ENCODE measurements around the gene KIF25. TPM values are rescaled to one million over a fixed set of nuclear protein-coding genes. Genes with fewer than 3 reads are reported as not detected.
"Not testable (repeated sequence)": the region's sequence is repeated elsewhere in the genome, so short reads cannot be mapped to it uniquely, and the experiment has no call there.

KIF25 gene
- total and polyA plus RNA-seq, 11 donors: 0.11 to 0.29 (median 0.16) TPM; not detected in 5

DNA sequence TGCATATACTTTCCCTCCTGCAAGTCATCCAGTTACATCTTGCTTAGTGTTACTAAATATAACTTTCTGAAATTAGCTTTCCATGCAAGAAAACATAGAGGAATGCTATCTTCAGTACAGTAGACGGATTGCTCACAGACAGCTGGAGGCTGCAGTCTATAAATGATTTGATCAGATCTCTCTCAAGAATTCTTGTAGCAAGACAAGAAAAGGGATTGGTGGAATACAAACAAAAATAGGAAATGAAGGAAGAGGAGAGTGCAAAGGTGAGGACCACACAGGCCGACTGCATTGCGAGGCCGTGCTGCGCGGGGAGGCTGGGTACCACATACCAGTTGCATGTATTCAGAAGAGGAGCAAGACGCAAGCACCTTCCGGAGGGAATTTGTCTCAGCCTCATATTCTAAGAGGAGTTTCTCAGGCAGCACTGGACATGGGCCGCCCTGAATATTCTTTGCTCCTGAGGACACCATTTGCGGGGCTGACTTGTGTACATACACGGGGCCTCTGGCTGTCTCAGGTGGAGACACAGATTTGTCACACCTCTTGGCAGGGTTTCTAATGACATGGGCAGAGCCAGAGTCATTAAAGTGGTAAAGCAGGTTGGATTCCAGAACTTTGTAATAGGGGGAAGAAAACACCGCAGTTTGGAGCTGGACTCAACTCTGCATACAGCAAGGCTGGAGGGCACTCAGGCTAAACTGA lies 22.7 kb upstream of the KIF25 start:
- no peaks in the 10 kb centered on the region for H3K9me3 ChIP-seq
- peaks cover 0 to 24% (median 18%) of the 10 kb centered on the region in 9 donors for H3K36me3 ChIP-seq
- no peak for DNase-seq
- no peaks in the 10 kb centered on the region for H3K27me3 ChIP-seq
- WGBS, 4 donors: 56 to 73% (median 64%) methylated on average over 12 of the region's 12 CpGs
- H3K4me1 ChIP-seq: peaks cover 0 to 21% (median 5%) of the 10 kb centered on the region in 12 donors
- no peak overlapping the region for H3K4me3 ChIP-seq
- ATAC-seq: peak in 3 of 4 donors; percentile 6 to 38 (median 25)
- intact Hi-C loops (cut with DNase I): no loop called here
- TF ChIP-seq POLR2A (IDR thresholded peaks at IDR 0.05): no peak
- TF ChIP-seq, protein P1, sequence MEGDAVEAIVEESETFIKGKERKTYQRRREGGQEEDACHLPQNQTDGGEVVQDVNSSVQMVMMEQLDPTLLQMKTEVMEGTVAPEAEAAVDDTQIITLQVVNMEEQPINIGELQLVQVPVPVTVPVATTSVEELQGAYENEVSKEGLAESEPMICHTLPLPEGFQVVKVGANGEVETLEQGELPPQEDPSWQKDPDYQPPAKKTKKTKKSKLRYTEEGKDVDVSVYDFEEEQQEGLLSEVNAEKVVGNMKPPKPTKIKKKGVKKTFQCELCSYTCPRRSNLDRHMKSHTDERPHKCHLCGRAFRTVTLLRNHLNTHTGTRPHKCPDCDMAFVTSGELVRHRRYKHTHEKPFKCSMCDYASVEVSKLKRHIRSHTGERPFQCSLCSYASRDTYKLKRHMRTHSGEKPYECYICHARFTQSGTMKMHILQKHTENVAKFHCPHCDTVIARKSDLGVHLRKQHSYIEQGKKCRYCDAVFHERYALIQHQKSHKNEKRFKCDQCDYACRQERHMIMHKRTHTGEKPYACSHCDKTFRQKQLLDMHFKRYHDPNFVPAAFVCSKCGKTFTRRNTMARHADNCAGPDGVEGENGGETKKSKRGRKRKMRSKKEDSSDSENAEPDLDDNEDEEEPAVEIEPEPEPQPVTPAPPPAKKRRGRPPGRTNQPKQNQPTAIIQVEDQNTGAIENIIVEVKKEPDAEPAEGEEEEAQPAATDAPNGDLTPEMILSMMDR (IDR thresholded peaks at IDR 0.05): no peak
- H3K27ac ChIP-seq: no peak overlapping the region

DNA sequence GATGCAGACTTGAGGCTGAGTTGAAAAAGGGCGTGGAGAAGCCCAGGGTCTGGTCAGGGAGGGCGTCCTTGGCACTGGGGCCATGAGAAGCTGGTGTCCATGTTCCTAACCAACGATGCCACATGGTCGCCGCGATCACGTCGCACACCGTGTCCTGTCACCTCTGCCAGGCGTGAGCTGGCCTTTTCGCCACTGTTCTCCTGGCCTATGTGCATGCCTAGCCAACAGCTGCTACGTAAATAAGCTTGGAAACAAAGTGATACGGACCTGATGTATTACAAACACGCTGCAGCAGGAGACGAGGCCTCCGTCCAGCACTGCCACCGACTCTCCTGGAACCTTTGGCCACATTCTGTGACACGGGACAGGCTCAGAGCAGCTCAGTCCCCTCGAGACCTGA lies 22.0 kb upstream of the KIF25 start:
- no peak for ATAC-seq
- intact Hi-C loops (cut with DNase I): no loop called here

DNA sequence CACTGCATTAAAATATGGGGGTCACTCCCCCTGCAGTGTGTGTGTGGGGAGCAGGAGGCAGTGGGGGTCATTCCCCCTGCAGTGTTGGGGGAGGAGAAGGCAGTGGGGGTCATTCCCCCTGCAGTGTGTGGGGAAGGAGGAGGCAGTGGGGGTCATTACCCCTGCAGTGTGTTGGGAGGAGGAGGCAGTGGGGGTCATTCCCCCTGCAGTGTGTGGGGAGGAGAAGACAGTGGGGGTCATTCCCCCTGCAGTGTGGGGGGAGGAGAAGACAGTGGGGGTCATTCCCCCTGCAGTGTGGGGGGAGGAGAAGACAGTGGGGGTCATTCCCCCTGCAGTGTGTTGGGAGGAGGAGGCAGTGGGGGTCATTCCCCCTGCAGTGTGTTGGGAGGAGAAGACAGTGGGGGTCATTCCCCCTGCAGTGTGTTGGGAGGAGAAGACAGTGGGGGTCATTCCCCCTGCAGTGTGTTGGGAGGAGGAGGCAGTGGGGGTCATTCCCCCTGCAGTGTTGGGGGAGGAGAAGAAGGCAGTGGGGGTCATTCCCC lies 21.3 kb upstream of the KIF25 start:
- H3K27ac ChIP-seq; intact Hi-C loops (cut with DNase I); ATAC-seq; H3K27me3 ChIP-seq; H3K9me3 ChIP-seq; H3K4me3 ChIP-seq; DNase-seq; H3K36me3 ChIP-seq: not testable (repeated sequence)
- peaks cover 0 to 27% (median 7%) of the 10 kb centered on the region in 12 donors for H3K4me1 ChIP-seq

More for the DNA sequence above, 22.0 kb upstream of the KIF25 start:
- Histone ChIP-seq H3K9me3 (no peaks in the 10 kb centered on the region), H3K4me3 (no peak overlapping the region), H3K36me3 (peaks cover 0 to 17% (median 12%) of the 10 kb centered on the region in 9 donors), H3K27me3 (no peaks in the 10 kb centered on the region), H3K4me1 (peaks cover 0 to 21% (median 5%) of the 10 kb centered on the region in 12 donors), H3K27ac (no peak overlapping the region)
- no peak for DNase-seq
- TF ChIP-seq POLR2A (IDR thresholded peaks at IDR 0.05): no peak
- TF ChIP-seq, protein P1 (IDR thresholded peaks at IDR 0.05): no peak
- 89 to 96% (median 92%) methylated on average over 19 of the region's 19 CpGs for WGBS, 4 donors

DNA sequence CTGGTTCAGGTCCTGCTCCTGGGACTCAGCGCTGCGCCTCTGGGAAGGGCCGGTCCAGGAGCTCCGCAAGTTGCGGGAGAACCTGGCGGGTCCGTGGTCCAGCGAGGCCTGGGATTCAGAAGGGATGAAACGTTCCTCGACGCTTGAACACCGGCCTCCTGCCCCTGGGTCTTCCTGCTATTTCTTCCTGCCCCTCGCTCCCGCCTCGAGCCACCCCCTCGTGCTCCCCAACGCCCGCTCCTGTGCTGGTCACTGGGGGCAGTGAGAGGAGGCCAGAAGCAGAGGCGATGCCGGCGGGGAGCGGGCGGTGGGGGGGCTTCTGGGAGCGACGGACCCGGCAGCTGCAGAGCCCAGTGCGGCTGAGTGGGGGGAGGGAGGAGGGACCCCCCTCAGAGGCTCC lies 20.8 kb upstream of the KIF25 start:
- intact Hi-C loops (cut with DNase I): no loop called here
- Histone ChIP-seq H3K36me3 (peaks cover 0 to 6% (median 1%) of the 10 kb centered on the region in 9 donors), H3K9me3 (no peaks in the 10 kb centered on the region), H3K27ac (no peak overlapping the region), H3K4me1 (peaks cover 0 to 31% (median 7%) of the 10 kb centered on the region in 12 donors), H3K27me3 (no peaks in the 10 kb centered on the region), H3K4me3 (no peak overlapping the region)
- TF ChIP-seq, protein P1 (IDR thresholded peaks at IDR 0.05): no peak
- TF ChIP-seq POLR2A (IDR thresholded peaks at IDR 0.05): no peak
- 95 to 97% (median 96%) methylated on average over 27 of the region's 27 CpGs for WGBS, 4 donors
- ATAC-seq (peak in 1 of 4 donors; percentile 9), DNase-seq (no peak)

Measured in heart left ventricle (tissue), 16 donors.